ENCODE results near the gene PLCB4.

Gene PLCB4

GRCh38 chr20:9109566-9109965 is 40.7 kb downstream of the PLCB4 start:
- DNase-seq: no peak

GRCh38 chr20:9110365-9110764 is 41.5 kb downstream of the PLCB4 start:
- DNase-seq: no peak

- no peak for DNase-seq
These were observed 42.1 kb downstream of the PLCB4 start for GRCh38 chr20:9110916-9111432.

DNA sequence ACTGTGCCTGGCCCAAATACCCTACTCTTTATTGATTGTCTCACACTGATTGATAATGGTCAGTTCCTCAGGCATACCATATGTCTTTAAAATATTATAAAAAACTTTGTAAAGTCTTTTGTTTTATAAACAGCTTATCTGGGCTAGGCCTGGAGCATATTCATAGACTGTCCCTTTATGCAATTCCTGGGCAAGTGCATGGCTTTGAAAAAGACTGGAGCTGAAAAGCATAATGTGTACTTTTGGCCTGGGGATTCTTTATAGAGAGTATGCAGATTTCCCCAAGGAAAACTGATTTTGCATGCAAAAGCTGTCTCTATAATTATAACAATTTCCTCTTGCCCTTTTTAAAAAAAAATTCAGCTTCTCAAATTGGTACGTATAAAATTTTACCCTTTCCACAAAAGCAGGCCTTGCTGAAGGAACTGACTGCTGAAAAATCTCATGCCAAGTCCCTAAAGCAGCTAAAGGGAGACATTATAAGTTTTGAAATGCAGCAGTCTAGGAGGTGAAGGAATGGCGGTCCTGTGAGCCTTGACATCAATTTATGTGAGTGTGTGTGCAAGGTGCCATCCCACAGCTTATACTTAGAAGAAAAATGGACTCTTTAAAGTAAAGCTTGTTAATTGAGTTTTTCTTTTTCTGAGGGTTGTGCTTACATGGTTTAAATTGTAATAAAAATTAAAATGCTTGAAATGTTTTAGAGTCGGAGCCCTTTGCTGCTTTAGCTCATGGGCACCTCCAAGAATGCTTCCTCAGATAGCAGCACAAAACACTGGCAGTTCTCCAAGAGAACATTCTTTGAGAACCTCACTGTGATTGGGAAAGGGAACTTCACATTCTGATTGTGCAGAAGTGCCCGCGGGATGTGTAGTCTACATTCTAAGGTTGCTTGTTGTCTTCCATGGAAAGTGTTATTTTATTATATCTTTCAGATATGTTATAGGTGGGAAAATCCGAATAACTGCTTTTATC is 43.9 kb downstream of the PLCB4 start:
- no peak for DNase-seq

DNA sequence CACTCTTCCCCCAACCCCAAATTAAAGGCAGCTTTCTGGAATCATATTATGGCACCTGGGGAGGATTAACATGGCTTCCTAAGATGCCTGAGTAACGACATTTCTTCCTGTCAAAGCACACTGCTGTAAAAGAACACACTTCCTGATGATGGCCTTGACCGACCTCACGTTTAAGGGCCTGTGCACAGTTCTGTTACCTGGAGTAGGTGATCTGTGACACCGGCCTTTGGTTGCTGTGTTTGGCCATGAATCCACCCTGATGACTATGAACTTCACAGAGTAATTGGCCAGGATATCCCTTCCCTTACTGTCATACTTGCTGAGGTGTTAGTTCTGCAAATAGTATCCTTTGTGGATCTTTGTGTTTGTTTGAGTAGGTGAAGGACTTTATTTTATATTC is 45.8 kb downstream of the PLCB4 start:
- DNase-seq: no peak

- DNase-seq: no peak
These were observed 48.7 kb downstream of the PLCB4 start for GRCh38 chr20:9117548-9117947.

- no peak for DNase-seq
These were observed 50.9 kb downstream of the PLCB4 start for GRCh38 chr20:9119776-9120175.

DNA sequence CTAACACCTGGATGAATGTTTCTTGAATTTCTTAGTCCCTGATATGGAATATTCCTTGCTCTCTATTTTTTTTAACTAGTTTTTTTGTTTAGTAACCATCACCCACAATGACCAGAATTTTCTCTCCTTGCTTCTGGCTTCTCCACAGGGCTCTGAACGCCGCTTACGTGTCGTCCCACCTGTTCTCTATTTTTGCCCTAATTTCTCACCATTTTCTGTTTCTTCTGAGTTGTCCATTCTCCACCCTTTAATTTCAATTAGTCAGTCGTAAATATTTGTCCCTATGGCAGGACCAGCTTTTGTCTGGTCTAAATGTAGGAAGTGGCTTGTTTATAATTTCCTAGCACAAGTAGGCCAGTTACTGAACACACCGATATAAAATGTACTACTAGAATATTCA is 52.3 kb downstream of the PLCB4 start:
- DNase-seq: no peak

DNA sequence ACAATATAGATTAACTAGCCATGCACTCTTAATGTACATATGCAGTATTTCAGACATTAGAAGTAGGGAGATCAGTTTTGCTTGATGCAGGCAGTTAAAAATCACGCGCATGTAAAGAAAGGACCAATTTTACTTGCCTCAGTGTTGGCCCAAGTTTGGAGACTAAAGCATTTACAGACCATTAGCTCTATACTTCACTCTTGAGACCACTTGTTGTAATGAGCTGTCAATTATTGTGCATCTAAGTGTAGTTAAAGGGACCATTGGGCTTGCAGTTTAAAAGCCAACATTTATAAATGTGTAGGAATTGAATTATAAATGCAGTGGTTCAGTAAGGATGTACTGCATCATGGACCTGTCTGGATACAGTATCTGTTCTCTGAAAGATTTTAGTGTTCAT is 53.7 kb downstream of the PLCB4 start:
- DNase-seq: no peak

- no peak for DNase-seq
These were observed 57.6 kb downstream of the PLCB4 start for GRCh38 chr20:9126527-9126926.

DNA sequence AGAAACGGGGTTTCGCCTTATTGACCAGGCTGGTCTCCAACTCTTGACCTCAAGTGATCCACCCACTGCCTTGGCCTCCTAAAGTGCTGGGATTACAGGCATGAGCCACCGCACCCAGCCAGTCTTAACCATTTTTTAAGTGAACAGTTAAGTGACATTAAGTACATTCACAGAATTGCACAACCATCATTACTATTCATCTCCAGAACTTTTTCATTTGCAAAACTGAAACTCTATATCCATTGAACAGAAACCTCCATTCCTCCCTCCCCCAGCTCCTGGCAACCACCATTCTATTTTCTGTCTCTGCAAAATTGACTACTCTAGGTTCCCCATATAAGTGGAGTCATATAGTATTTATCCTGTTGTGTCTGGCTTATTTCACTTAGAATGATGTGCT is 59.7 kb downstream of the PLCB4 start:
- no peak for DNase-seq

DNA sequence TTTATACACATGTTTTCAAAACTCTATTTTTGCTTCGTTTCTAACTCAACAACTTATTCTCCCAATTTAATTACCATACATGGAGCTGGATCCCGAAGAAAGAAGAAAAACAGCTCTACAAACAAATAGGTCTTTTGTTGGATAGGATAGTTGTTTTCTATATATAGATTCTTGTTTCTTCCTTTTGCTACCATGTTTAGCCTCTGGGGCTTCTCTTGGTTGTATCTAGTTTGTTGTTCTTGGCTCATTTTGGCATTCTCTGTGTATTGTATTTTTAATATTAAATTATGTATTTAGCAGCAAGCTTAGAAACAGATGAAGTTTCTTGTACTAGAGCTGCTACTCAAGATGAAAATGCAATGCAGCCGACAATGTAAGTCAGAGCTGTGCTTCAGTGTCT is 60.9 kb downstream of the PLCB4 start:
- DNase-seq: no peak

GRCh38 chr20:9130521-9130920 is 61.6 kb downstream of the PLCB4 start:
- no peak for DNase-seq

DNA sequence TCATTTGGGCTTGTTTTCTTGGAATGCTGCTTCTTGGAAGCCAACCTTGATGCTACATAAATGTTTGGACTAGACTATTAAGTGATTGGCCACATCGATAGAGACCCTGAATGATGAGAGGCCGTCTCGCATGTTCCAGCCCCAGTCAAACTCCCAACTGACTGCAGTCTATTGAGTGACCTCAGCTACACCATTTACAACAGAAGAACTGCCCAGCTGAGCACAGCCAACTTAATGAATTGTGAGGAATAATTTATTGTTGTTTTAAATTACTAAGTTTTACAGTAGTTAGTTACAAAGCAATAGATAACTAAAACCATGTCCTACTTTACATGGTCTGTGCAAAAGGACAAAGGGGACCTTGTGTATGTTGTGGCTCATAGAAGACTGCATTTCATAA is 63.0 kb downstream of the PLCB4 start:
- DNase-seq: no peak

DNA sequence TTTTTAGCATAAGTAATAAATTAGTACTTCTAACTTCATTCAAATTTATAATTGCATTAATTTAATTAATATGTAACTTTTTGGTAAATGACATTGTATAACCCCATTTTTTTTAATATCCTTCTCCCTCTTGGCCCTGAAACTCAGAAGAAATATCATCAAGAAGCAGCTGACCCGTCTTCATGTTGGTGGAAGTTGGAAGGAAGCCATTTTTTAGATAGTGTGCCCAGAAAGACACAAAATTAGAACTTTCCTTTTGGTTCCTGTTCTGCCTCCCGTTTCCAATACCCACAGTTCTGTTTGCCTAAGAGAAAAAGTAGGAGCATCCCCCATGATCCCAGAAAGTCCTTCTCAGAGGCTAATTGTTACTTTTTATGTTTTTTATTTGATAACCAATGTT is 65.5 kb downstream of the PLCB4 start:
- no peak for DNase-seq

GRCh38 chr20:9136114-9136513 is 67.2 kb downstream of the PLCB4 start:
- DNase-seq: no peak

DNA sequence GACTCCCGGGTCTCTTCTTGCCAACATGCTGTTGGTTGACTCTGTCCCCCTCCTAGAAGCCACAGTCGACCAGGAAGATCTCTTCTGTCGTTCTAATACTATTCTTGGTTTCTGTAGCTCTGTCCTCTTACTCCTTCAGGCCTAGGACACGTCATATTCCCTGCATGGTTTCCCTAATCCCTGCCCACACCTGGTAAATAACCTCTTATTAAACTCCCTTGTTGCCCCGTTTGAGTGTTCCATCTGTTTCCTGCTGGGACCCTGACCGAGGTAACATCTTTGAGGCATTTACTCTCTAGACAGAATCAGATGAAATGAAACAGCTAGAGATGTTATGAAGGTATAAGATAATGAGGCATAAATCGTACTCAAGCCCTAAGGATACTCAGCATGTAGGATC is 68.1 kb downstream of the PLCB4 start:
- no peak for DNase-seq

GRCh38 chr20:9139106-9139833 is 70.4 kb downstream of the PLCB4 start:
- no peak for DNase-seq

- DNase-seq: no peak
These were observed 71.4 kb downstream of the PLCB4 start for GRCh38 chr20:9140162-9140760.

DNA sequence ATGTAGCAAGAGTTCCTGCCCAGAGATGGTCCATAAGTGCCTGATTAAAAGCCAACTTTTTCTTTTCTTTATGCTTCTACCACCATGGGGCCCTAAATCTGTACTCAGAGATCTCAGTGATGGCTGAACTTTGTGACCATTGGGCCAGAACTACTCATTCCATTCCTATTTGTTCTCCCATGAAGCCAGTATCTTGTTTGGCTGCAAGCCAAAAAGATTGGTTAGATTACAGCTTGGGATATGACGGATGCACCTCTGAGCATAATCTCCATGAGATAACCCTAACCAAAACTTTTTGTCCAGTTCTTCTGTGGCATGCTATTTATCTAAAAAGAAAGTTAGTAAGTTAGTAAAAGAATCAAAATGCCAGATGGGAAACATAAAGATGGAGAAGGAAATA is 72.2 kb downstream of the PLCB4 start:
- DNase-seq: no peak

DNA sequence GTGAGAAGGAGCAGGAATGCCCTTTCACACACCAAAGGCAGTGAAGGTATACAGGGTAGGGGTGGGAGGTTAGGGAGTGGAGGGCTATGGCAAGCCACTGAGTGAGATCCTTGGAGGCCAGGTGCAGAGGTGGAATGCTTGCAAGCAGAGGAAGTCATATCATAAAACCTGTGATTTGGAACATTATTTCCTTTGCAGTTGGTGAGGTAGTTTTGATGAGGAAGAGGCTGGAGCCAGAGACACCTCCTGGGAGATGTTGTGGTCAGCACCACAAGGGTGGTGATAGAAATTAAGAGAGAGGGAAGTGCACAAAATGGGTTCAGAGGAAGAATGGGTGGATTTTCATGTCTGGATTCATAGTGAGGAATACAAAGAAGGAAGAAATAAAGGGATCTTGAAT is 73.0 kb downstream of the PLCB4 start:
- no peak for DNase-seq

DNA sequence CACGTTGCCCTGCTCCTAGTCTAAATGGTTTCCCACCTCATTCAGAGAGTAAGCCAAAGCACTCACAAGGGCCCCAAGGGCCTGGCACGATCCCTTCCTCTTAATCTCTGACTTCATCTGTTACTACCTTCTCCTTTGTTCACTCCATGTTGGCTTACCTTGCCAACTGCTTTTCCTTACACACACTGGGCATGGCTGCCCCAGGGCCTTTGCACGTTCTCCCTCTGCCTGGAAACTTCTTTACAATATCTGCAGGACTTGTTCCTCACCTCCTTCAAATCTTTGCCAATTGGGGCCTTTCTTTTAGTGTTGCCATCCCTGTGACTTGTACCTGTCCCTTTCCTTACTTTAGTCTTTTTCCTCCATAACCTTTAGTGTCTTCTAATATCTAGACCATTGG is 73.9 kb downstream of the PLCB4 start:
- no peak for DNase-seq

- DNase-seq: no peak
These were observed 75.0 kb downstream of the PLCB4 start for GRCh38 chr20:9143926-9144325.

DNA sequence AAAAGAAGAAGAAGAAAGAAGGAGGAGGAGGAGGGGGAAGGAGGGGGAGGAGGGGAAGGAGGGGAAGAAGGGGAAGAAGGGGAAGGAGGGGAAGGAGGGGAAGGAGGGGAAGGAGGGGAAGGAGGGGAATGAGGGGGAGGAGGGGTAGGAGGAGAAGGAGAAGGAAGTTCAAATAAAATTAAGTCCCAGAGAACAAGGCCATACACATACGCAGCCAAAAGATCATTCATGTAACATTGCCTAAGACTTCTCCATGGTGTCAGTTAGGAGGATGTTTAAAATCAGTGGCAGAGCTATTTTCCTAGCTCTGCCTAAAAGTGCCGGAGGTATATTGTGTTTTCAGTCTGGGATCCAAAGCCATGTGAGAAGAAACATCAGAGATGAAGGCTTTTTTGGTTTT is 75.8 kb downstream of the PLCB4 start:
- no peak for DNase-seq

Measured in activated CD8-positive, alpha-beta memory T cell treated with anti-CD3 and anti-CD28 coated beads for 24 hours (primary cell).